ENCODE measurements around the gene CCDC144A.
"Not testable (repeated sequence)": the region's sequence is repeated elsewhere in the genome, so short reads cannot be mapped to it uniquely, and the experiment has no call there.

CCDC144A gene

GRCh38 chr17:16689731-16690281 lies at the start of gene CCDC144A:
TSS of gene CCDC144A (plus strand) at chr17:16690241. CDS start at chr17:16690401, 160 bp downstream.
- peak; percentile 76 to 77 for DNase-seq

GRCh38 chr17:16649585-16649984 lies 40.5 kb upstream of the CCDC144A start:
- no peak for DNase-seq

GRCh38 chr17:16652252-16652651 lies 37.8 kb upstream of the CCDC144A start:
- DNase-seq, result no peak

- no peak for DNase-seq
These were observed 37.1 kb upstream of the CCDC144A start for GRCh38 chr17:16652847-16653366.

GRCh38 chr17:16653367-16654041 lies 36.5 kb upstream of the CCDC144A start, which contains the start of gene ZNF624:
TSS of gene ZNF624 (minus strand) at chr17:16653850.
- DNase-seq, result peak; percentile 88 to 93

- no peak for DNase-seq
These were observed 28.8 kb upstream of the CCDC144A start for GRCh38 chr17:16661217-16661616.

- no peak for DNase-seq
These were observed 27.1 kb upstream of the CCDC144A start for GRCh38 chr17:16662936-16663335.

GRCh38 chr17:16666553-16666906 lies 23.5 kb upstream of the CCDC144A start:
- not testable (repeated sequence) for DNase-seq

- peak in 1 of 2 donors; percentile 16 for DNase-seq
These were observed 23.0 kb upstream of the CCDC144A start for GRCh38 chr17:16666907-16667636.

- DNase-seq, result no peak
These were observed 13.3 kb upstream of the CCDC144A start for GRCh38 chr17:16676676-16677268.

- not testable (repeated sequence) for DNase-seq
These were observed 6.5 kb upstream of the CCDC144A start for GRCh38 chr17:16683290-16684138.

- not testable (repeated sequence) for DNase-seq
These were observed 4.0 kb upstream of the CCDC144A start for GRCh38 chr17:16686019-16686418.

GRCh38 chr17:16687151-16687550 lies 2.9 kb upstream of the CCDC144A start:
- DNase-seq, result not testable (repeated sequence)

- not testable (repeated sequence) for DNase-seq
These were observed 406 bp downstream of the CCDC144A start for GRCh38 chr17:16690447-16690846.

GRCh38 chr17:16697603-16698002 lies 7.6 kb downstream of the CCDC144A start:
- DNase-seq, result not testable (repeated sequence)

- peak in 1 of 2 donors; percentile 6 for DNase-seq
These were observed 55.6 kb downstream of the CCDC144A start for GRCh38 chr17:16745492-16746203.

- DNase-seq, result not testable (repeated sequence)
These were observed 56.5 kb downstream of the CCDC144A start for GRCh38 chr17:16746571-16746970.

- not testable (repeated sequence) for DNase-seq
These were observed 60.5 kb downstream of the CCDC144A start for GRCh38 chr17:16750515-16750914.

GRCh38 chr17:16751224-16751923 lies 61.3 kb downstream of the CCDC144A start:
- DNase-seq, result not testable (repeated sequence)

GRCh38 chr17:16751924-16752287 lies 61.9 kb downstream of the CCDC144A start:
- DNase-seq, result not testable (repeated sequence)

- not testable (repeated sequence) for DNase-seq
These were observed 67.5 kb downstream of the CCDC144A start for GRCh38 chr17:16757520-16757919.
